MM.1S (cell line): ENCODE measurements around the gene ARPC2.
"Not testable (repeated sequence)": the region's sequence is repeated elsewhere in the genome, so short reads cannot be mapped to it uniquely, and the experiment has no call there.

Source experiments
- EZH2phosphoT487 ChIP-seq: fragments of 300-600 bp; sonication (generic); IDR thresholded peaks from 2 replicates; pipeline ENCODE4 v1.6.1; 2018; ENCODE audit warnings: antibody characterized with exemption, low read length
- TF ChIP-seq, protein P1 (sequence below): fragments of 300-600 bp; sonication (generic); IDR thresholded peaks from 2 replicates; pipeline ENCODE4 v1.5.1; 2016; ENCODE audit warnings: antibody characterized with exemption, low read length, mixed read lengths

DNA sequence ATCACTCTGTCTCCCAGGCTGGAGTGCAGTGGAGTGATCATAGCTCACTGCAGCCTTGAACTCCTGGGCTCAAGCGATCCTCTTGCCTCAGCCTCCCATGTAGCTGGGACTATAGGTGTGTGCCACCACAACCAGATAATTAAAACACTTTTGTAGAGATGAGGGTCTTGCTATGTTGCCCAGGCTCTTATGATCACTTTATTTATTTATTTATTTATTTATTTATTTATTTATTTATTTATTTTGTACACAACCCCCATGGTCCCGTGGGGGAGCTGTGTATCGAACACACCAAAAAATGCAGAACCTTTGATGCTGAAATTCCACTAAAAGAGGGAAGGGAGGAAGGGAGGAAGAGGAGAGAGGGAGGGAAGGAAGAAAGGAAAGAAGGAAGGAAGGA, 45.2 kb upstream of the ARPC2 start:
- TF ChIP-seq, protein P1, sequence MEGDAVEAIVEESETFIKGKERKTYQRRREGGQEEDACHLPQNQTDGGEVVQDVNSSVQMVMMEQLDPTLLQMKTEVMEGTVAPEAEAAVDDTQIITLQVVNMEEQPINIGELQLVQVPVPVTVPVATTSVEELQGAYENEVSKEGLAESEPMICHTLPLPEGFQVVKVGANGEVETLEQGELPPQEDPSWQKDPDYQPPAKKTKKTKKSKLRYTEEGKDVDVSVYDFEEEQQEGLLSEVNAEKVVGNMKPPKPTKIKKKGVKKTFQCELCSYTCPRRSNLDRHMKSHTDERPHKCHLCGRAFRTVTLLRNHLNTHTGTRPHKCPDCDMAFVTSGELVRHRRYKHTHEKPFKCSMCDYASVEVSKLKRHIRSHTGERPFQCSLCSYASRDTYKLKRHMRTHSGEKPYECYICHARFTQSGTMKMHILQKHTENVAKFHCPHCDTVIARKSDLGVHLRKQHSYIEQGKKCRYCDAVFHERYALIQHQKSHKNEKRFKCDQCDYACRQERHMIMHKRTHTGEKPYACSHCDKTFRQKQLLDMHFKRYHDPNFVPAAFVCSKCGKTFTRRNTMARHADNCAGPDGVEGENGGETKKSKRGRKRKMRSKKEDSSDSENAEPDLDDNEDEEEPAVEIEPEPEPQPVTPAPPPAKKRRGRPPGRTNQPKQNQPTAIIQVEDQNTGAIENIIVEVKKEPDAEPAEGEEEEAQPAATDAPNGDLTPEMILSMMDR = not testable (repeated sequence)
- not testable (repeated sequence) for TF ChIP-seq EZH2phosphoT487
